Measurements from ENCODE around the gene ZNF521. TPM values are rescaled to one million over a fixed set of nuclear protein-coding genes. Genes with fewer than 3 reads are reported as not detected.

ZNF521 gene
- total RNA-seq, 1 donor from 2014 or later: 48.0 TPM

DNA sequence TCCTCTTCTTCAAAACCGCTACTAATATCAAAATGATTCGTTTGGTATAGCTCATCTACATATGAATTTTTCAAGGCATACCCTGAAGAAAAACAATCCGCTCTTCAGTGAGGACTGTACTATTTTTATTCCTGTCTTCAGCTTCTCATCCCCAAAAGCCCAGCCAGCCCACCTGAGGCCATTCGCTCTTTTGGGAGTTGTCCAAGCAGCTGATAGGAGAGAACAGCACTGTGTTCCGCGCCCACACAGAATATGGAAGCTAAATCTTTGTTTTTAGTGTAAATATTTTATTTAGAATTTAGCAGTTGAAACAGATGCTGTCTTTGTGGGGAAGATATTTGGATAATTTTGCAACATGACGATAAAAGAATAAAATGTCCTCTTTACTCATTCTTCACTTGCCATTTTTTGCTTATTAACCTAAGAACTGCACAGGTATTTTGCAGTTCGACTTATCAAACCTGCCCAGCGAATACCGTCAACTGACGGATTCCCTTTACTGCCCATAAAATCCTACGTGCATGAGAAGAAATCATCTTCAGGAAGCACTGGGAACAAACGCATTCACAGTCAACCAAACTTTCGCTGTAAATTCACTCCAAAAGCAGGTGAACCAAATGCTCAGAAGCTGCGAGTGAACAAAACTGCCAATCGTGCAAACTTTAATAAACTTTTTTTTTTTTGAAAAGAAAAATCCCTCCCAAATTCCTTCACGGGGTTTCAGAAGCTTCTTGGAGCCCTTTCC lies 3.4 kb downstream of the ZNF521 start:
- Histone ChIP-seq H3K27me3 (ENCODE audit: insufficient read depth, low read length) (no peaks in the 10 kb centered on the region), H3K79me2 (ENCODE audit: insufficient read depth, low read length) (peaks cover 32% of the 10 kb centered on the region), H3K4me1 (ENCODE audit: insufficient read depth, low read length) (peaks cover 5% of the 10 kb centered on the region), H2AFZ (ENCODE audit: low read depth, low read length) (peak overlapping the region; percentile 81), H3K27ac (ENCODE audit: low read depth, low read length) (peak overlapping the region; percentile 89), H3K4me3 (ENCODE audit: insufficient read depth, low read depth, low read length) (peak overlapping the region; percentile 88), H4K20me1 (ENCODE audit: insufficient read depth, low read length) (peaks cover 5% of the 10 kb centered on the region), H3K9ac (ENCODE audit: low read length) (peak overlapping the region; percentile 88), H3K4me2 (ENCODE audit: low read length) (peak overlapping the region; percentile 93), H3K36me3 (ENCODE audit: insufficient read depth, low read length) (no peaks in the 10 kb centered on the region), H3K9me3 (ENCODE audit: insufficient read depth, low read depth, low read length) (no peaks in the 10 kb centered on the region)
- Mint-ChIP-seq H3K4me1 (ENCODE audit: low read depth, unreplicated experiment) (peaks cover 17% of the 10 kb centered on the region), H3K4me3 (ENCODE audit: unreplicated experiment) (peak overlapping the region; percentile 97), H3K27ac (ENCODE audit: unreplicated experiment) (peak overlapping the region; percentile 96), H3K36me3 (ENCODE audit: low read depth, unreplicated experiment) (no peaks in the 10 kb centered on the region), H3K9me3 (ENCODE audit: unreplicated experiment) (no peaks in the 10 kb centered on the region), H3K27me3 (ENCODE audit: low read depth, unreplicated experiment) (no peaks in the 10 kb centered on the region)
- TF ChIP-seq CTCF (IDR thresholded peaks at IDR 0.05; ENCODE audit: insufficient read depth, low read depth, low read length) (no peak), EZH2 (IDR thresholded peaks at IDR 0.05; ENCODE audit: insufficient read depth, low read length) (no peak)
- no peak for DNase-seq (ENCODE audit: low read depth)
- FAIRE-seq: no peak

- Mint-ChIP-seq H3K9me3 (ENCODE audit: unreplicated experiment) (no peaks in the 10 kb centered on the region), H3K4me3 (ENCODE audit: unreplicated experiment) (no peak overlapping the region), H3K4me1 (ENCODE audit: low read depth, unreplicated experiment) (peaks cover 17% of the 10 kb centered on the region), H3K27me3 (ENCODE audit: low read depth, unreplicated experiment) (no peaks in the 10 kb centered on the region), H3K36me3 (ENCODE audit: low read depth, unreplicated experiment) (no peaks in the 10 kb centered on the region), H3K27ac (ENCODE audit: unreplicated experiment) (no peak overlapping the region)
- no peaks in the 10 kb centered on the region for H3K36me3 ChIP-seq (ENCODE audit: insufficient read depth, low read length)
- no peaks in the 10 kb centered on the region for H3K27me3 ChIP-seq (ENCODE audit: insufficient read depth, low read length)
- FAIRE-seq: no peak
- no peak for DNase-seq (ENCODE audit: low read depth)
- no peak overlapping the region for H3K4me2 ChIP-seq (ENCODE audit: low read length)
- no peak overlapping the region for H3K27ac ChIP-seq (ENCODE audit: low read depth, low read length)
- peaks cover 5% of the 10 kb centered on the region for H4K20me1 ChIP-seq (ENCODE audit: insufficient read depth, low read length)
- H2AFZ ChIP-seq (ENCODE audit: low read depth, low read length): no peak overlapping the region
- no peak overlapping the region for H3K4me3 ChIP-seq (ENCODE audit: insufficient read depth, low read depth, low read length)
- TF ChIP-seq CTCF (IDR thresholded peaks at IDR 0.05; ENCODE audit: insufficient read depth, low read depth, low read length): no peak
- no peak for TF ChIP-seq EZH2 (IDR thresholded peaks at IDR 0.05; ENCODE audit: insufficient read depth, low read length)
- H3K4me1 ChIP-seq (ENCODE audit: insufficient read depth, low read length): peaks cover 5% of the 10 kb centered on the region
- no peak overlapping the region for H3K9ac ChIP-seq (ENCODE audit: low read length)
- no peaks in the 10 kb centered on the region for H3K9me3 ChIP-seq (ENCODE audit: insufficient read depth, low read depth, low read length)
- peaks cover 34% of the 10 kb centered on the region for H3K79me2 ChIP-seq (ENCODE audit: insufficient read depth, low read length)
These were observed 5.4 kb downstream of the ZNF521 start for GRCh38 chr18:25346561-25346960.
